CD4-positive, alpha-beta T cell treated with Interleukin-17A for 1 hour (primary cell): ENCODE results near the gene CES2.

ENCODE experiments used
- DNase-seq: peaks from one replicate; pipeline ENCODE4 v3.0.0-alpha.2; 2020

CES2 gene

DNA sequence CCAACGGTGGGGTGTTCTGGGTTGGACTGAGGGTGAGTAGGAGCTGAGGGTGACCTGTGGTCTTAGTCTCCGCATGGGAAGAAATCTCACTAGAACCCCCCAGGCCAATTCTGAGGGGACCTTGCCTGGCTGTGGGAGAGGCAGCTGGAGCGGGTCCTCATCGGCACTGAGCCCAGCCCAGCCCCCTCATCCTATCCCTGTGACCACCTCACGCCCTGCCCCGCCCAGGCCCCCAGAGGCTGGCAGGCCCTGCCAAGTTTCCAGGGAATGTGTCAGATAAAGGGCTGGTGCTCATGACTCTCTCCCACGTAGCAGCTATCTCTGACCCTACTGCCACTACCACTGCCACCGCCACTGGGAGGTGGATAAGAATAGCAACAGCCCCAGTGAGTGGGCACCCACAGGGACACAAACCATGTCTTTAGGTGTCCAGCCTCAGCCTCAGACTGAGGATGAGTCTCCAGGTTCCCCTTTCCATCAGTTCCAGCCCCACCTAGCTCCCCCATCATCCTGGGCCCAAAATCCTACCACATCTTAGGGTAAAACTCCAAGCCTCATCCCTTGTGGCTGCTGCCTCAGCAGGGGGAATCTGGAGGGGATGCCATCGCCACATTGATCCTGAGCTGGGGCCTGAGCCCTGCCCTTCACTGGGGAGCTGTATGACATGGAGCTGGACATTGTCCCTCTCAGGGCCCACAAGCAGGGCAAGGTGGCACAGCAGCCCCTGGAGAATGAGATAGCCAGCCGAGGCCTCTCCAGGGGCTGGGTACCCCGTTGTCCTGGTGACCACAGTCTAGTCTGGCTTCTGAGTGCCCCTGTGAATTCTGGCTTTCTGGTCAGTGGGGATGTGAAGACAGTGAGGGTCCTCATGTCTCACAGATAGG lies 31.5 kb upstream of the CES2 start:
- DNase-seq = no peak

DNA sequence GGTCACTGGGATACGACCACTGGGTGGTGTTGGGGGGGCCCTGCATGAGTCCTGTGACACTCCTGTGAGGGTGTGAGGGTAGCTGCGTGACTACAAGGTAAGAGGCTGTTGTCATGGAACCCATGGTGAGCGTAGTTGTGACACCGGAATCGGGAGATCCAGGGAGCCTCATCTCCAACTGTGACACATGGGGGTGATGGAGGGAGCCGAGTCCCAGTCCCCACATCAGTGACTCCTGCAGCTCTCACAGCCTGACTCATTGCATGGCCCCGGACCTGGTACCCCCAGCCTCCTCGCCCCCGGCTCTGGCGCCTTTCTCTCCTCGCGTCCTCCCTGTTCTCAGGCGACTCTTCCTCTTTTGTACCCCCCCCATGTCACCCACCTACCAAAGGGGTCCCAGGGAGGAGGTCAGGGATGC lies 30.9 kb upstream of the CES2 start:
- DNase-seq = no peak

DNA sequence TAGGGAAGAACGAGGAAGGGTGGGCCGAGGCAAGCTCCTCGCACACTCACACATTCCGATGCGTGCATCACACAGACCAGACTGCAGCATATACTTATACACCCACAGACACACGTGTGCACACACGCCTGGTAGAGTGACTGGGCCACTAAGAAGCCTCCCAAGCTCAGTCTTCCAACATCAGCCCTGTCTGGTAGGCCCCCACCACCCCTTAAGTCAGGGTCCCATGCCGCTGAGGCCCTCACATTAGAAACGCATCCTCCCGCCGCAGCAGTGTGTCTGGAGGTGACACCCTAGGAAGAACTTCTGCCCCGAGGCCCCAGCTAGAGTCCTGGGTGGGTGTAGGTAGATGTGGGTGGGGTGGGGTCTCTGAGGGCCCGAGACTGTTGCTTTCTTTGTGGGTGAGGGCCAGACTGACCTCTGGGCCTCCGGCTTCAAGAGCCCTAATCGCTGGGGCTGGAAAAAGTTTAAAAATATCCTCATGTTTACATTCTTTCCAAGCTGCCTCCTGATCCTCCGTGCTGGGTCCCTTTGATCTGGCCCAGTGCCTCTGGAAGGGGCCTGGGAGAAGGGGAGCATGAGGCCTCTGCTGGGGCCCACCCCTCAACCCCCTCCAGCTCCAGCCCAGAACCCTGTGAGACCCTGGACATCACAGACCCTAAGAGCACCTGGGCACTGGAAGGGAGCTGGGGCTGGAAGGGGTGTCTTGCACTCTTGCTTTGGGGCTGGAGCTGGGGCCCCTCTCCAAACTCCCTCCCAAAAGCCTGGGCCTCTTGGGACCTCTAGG lies 30.3 kb upstream of the CES2 start:
- no peak for DNase-seq

DNA sequence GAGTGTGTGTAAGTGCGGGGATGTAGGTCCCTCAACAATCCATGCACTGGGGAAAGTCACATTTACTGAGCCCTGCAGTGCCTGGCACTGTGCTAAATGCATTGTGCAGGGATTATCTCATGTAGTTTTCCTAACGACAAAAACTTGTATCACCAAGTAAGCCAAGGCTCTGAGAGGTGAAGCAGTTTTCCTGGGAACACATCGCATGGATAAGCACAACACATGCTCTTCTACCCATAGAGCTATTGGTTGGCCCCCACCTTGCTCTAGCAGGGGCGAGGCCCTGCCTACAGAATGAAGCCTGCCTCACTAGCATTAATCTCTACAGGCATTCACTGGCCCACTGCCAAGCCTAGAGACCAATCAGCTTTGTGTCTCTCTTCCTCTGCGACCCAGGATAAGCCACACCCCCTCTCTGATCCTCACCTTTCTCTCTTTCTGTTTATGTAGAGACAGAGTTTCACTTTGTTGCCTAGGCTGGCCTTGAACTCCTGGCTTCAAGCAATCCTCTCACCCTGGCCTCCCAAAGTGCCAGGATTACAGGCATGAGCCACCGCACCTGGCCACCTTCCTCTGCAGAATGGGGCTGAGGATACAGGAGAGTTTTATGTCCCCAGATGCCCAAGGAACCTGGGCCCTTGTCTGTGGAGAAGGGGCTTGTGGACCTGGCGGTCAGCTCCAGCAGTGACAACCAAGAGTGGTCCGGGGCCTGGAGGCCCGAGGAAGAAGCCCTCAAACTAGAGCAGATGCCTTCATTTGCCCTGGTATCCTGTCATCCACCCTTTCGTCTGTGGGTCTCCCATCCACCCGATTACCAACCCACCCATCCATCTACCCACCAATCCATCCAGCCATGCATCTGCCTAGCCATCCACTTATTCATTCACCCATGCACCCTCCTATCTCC lies 29.4 kb upstream of the CES2 start:
- DNase-seq = peak; percentile 50

DNA sequence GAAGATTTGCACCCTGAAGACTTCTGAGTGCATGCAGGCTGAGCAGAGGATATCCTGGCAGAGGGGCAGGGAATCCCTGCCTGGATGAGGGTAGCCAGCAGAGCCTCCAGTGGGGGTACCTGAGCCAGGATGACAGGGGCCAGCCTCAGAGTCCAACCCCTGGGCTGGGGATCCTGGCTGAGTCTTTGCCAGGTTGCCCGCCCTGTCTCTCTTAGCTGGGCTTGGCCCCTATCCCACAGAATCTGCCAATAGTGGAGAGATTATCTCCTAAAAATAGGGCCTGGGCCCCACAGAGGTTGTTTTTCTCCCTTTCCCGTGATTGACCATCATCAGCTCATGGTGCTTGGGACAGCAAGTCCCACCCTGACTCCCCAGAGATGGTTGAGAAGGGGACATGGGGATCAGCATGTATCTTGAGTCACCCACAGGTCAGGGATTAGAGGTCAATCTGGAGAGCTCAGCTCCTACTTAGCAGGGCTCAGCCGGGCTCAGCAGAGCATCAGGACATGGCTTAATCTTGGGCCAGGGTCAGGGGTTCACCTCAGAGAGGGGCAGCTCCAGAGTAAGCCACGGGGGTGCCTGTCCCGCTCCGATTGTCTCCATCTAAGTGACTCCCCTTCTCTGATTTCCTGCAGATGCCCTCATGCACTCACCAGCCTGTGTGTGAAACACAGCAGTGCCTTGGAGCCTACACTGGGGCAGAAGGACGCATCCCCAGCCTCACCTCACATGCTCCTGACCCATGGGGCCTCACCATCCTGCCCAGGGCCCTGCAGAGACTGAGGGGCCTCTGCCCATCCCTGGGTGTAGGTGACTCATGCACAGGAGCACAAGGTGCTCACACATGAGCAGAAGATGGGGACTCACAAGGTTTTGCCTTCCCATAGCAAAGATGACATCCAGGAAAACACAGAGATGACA lies 28.1 kb upstream of the CES2 start:
- no peak for DNase-seq

DNA sequence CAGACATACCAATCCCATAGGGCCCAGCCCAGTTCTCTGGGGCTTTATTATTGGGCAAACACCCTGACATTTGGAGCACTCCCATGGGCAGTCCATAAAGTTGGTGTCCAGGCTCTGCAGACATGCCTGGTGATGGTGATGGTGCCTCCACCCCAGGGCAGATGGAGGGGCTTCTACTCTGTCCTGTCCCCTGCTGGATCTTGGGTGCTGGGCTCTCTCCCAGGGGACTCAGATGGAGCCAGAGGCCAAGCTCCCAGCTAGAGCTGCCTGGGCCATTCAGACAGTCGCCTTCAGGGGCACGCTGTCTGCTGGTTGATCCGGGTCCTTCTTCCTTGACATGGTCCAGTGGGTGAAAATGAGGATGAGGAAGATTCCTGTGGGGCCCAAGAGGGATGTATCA lies 27.2 kb upstream of the CES2 start:
- DNase-seq = no peak

DNA sequence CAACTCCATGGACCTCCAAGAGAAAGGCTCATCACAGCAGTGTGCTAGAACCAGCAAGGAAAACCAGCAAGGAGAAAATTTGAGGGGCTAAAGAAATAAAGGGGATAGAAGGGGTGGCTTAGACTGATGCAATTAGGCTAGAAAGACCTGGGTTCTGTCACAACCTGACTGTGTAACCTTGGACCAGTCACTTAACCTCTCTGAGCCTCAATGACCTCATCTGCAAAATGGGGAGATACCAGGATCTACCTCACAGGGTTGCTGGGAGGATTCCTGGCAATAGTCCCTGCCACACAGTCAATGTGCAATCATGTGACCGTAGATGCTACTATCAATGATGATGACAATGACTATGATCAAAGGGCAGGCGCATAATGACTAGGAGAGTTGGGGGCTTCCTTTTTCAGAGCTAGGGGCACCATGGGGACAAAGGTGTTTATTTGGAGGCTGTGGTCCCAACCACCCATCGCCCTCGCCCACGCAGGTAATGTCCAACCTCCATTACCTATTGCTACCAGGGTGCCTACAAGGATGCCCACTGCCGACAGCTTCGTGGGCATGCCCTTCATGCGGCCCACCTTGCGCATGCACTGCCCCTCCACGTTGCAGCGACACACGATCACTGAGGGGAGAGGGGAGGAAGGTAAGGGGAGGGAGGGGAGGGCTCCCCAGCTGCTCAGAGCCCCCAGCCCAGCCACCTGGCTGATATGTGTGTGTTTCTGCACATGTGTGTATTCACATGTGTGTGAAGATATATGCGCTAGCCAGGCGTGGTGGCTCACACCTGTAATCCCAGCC lies 26.4 kb upstream of the CES2 start:
- DNase-seq = no peak

DNA sequence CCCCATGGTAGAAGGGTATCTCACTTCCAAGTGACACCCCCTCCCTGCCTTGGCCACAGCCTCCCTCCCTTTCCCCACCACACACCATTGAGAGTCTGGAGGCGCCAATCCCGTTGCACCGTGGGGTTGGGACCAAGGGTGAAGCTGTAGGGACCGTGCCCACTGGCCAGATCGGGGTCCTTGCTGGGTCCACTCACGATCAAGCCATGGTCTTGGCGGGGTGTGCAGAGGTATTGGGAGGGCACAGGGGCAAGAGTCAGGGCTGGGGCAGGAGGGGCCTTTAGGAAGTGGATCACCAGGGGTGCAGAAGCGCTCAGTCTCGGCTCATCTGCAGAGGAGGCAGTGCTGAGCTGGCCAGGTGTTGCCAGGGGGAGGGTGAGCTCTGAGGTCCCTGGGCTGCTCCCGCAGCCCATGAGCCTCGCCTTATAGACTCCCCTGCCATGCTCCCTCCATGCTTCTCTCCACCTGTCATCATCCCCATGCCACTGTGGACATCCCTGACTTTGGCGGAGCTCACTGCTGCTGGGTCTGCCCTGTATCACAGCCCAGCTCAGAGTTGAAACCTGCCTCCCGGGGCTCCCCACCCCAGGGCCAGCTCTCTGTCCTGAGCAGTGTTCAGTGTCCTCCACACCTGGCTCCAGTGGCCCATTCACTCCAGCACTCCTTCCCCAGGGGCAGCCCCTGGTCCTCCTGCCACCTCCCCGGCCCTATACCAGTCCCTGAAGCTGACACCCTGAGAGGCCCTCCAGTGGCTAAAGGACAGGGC lies 25.0 kb upstream of the CES2 start:
- DNase-seq = no peak

DNA sequence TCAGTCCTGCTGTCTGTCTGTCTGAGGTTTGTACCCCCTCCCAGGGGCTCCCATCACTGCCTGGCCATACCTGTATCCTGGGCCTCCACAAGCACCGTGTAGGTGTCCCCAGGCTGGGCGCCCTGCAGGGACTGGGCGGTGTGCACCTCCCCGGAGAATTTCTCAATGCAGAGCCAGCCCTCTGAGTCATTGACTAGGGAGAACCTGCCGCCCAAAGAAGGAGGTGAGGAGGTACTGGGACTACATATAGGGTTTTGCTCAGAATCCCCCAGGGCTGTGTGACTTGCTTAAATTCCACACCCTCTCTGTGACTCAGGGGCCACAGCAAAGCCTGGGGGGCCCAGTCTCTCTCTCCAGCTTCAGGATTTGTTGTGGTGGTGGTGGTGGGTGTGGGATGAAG lies 24.2 kb upstream of the CES2 start:
- DNase-seq = no peak

DNA sequence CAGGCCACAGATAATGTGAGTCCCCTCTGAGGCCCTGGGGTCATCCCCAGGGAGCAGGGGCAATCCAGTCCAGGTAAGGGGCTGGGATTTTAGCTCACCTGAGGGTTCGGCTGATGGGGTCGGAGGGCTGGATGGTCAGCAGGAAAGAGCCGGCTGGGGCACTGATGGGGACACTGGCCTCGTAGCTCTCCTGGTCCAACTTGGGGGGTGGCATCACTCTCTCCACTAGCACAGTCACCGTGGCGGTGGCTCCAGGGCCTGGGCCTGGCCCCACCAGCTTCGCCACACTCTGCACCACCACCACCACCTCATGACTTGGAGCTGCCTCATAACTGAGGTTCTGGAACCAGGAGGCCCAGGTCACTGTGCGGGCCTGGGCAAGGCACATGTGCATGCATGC lies 23.5 kb upstream of the CES2 start:
- DNase-seq = no peak

DNA sequence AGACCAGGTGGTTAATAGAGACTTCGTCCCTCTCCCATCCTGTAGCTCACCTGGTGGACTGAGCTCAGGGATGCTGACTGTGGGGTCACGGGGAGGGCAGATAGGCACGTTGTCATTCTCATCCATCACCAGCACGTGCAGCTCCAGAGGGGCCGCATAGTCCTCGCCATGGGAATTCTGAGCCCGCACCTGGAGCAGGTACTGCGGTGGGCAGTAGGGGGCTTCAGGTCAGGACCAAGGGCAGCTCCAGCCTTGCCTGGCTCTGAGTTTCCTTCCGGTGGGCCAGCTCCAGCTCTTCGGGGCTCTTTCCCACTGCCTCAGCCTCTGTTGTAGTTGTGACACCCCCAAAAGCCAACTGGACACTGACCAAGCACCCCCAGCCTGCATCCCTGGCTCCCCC lies 22.2 kb upstream of the CES2 start:
- DNase-seq = no peak

DNA sequence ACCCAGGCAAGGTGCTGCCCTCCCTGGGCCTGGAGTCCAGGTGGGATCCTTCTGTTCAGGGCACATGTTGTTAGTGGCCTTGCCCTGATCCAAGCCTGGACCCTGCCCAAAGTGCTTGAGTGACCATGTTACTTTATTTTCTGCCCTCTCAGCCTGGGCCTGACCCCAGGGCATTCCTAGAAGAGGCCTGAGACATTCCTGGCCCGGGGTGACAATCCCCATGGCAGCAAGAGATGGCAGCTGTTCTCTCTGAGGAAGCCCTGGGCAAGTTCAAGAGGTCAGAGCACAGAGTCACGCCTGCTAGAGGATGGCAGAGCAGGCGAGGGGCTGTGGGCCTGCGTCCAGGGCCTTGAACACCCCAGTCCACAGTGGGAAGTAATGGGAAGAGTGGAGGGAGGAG lies 21.6 kb upstream of the CES2 start:
- no peak for DNase-seq

DNA sequence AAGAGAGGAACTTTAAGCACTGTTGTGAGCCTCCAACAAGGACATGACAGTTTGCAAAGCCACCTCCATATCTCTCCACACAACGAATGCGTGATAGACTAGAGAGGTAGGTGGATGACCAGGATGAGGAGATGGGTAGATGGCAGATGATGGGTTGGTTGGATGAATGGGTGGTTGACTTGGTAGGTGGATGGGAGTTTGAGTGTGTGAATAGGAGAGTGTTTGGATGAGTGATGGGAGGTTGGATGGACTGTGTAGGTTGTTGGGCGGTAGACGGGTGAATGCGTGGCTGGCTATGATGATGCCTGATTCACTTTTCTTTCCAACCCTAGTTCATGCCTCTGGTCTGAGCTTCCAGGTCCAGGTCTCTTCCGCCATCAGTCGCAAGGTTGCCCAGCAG lies 20.8 kb upstream of the CES2 start:
- no peak for DNase-seq

DNA sequence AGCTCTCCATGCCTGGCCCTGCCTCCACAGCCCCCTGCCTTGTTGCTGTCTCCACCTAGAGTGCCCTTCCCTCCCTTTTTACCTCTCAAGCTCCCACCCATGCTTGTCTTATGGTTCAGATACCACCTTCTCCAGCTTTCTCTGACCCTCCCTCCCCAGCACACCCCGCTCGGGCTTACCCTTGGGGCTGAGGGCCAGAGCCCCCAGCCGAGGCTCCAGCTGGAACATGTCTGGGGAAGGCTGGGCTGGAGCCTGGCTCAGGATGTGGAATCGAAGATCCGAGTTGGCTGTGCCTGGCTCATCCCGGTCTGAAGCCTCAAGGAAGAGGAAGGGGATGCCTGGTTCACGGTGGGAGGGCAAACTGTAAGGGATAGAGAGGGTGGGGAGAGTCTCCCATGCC lies 20.3 kb upstream of the CES2 start:
- no peak for DNase-seq

DNA sequence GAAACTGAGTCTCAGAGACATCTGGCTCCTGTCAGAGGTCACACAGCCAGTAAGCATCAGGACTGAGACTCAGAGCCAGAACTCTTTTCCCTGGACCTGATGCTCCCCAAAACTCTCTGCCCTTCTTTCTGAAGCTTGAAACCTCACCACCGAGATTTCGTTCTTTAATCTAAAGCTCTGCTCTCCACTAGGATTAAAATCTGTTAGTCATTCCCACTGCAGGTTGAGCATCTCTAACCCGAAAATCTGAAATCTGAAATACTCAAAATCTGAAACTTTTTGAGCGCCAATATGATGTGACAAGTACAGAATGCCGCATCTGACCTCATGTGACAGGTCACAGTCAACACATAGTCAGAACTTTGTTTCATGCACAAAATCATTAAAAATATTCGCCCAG lies 18.8 kb upstream of the CES2 start:
- no peak for DNase-seq

DNA sequence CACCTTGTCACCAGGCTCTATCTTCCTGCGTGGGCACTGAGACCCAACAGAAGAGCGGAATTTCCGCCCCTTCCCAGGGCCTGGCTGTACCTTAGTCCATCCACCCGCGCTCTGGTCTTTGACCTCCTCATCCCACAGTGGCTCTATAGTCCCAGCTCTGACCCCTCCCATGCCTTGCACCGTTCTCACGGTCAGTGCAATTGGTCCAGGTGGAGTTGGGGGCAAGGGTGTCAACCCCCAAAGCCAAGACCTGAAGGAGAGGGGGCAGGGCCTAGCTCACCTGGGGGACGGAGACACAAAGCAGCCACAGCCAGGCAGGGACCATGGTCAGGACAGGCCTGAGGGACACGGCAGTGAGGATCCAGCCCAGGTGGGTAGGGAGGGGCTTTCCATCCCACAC lies 17.6 kb upstream of the CES2 start:
- no peak for DNase-seq

DNA sequence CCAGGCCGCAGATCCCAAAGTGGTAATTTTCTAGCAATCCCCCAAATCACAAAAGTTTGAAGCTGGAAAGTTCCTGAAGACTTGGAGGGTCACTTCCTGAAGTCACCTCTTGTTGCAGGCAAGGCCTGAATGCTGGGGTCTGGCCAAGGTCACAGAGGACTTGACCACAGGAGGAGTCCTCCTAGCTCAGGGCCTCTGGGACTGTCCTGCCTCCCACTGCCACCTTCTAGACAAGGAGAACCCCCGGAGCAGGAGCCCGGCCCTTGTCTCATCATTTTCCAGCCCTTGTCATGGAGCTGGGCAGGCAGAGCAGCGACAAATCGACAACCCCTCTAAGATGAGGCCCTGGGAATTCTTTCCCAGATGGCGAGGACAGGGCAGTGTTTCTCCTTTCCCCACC lies 17.0 kb upstream of the CES2 start:
- no peak for DNase-seq

DNA sequence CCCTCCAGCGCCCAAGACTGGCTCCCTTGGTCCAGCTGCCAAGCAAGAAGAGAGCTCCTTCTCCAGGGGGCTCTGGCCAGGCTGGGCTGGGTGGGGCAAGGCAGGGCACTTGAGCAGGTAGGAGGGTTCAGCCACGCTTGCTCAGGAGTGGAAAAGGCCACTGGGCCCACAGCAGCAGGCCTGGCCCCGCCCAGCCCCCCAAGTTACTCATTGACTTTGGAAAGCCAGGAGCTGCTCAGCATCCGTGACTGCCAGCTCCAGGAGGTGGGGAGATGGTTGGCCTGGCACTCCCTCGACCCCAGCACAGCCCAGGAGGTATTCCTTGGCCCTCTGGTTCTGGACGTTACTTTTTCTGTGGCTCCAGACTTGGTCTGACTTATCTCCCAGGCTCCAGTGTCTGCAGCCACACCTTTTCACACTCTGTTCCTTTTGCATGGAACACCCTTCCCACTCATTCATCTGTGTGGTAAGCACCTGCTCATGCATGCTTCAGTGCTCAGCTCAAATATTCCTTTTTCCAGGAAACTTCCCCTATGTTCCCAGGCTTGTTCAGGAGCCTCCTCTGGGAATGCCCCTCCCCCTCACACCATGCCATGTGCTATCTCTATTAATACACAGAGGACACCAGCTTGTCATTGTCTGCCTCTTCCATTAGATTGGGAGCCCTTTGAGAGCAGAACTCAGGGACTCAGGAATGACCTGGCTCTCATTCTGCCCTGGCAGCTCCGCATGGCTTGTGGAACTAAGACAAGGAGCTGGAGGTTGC lies 16.3 kb upstream of the CES2 start, which contains the start of gene CDH16:
Gene CDH16 (minus strand): TSS at position 83 of the 766 bp plus-strand sequence. CDS start 820 bp downstream, outside the sequence.
- no peak for DNase-seq

DNA sequence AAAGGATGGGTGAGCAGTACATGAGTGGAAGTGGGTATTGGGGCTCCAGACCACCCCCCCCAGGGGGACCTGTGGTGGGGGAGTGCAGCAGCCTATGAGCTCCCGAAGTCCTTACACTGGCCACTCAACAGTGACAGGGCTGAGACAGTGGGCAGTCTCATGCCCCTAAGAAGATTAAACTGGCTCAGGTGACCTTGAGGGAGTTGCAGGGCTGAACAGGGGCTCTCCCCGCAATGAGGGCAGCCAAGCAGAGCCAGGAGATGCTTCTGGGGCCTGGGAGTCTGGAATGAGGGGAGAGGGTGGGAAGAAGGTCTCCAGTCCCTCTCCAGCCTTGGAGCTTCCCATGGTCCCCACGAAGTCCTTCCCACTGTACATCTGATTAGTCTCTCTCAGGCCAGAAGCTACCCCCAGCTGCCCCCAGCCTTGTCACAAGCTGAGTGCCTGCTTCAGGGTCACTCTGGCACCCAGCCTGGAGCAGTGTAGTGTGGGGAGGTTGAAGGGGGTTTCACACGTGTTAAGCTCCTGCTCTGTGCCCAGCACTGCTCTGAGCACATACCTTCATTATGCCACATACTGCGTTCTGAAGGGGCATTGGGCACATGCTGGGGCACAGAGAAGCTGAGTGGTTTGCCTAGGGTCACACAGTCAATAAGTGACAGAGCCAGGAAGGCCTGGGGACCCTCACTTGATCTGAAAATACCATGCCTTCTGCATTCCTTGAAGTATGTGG lies 15.6 kb upstream of the CES2 start:
- no peak for DNase-seq
